Gastroesophageal sphincter (tissue), 4 donors: Measurements from ENCODE around the gene NPRL2. TPM values are rescaled to one million over a fixed set of nuclear protein-coding genes. Genes with fewer than 3 reads are reported as not detected.

Experiments
- ATAC-seq: fragments of 150-250 bp; one replicate; pipeline ENCODE4 v1.9.1; 2016; ENCODE audit warnings: mild to moderate bottlenecking, moderate library complexity
- H3K27ac ChIP-seq, 4 donors: fragments of 200-600 bp; sonication (generic) in 3 of 4; 1 replicate in 3 of 4; 2 replicates in 1 of 4; pipeline ENCODE4 v1.5.1; 2016 to 2019
- H3K27me3 ChIP-seq: fragments of 200-600 bp; sonication (generic); one replicate; pipeline ENCODE4 v1.5.1; 2019
- H3K36me3 ChIP-seq, 2 donors: fragments of 200-600 bp; sonication (generic); one replicate each; pipeline ENCODE4 v1.5.1; 2019; ENCODE audit warnings: control low read depth in 1 of 2
- H3K4me1 ChIP-seq, 3 donors: fragments of 200-600 bp; sonication (generic); 1 replicate in 2 of 3; 2 replicates in 1 of 3; pipeline ENCODE4 v1.5.1; 2016 to 2019; ENCODE audit warnings: control low read depth in 2 of 3
- H3K4me3 ChIP-seq, 2 donors: fragments of 200-600 bp; sonication (generic); one replicate each; pipeline ENCODE4 v1.5.1; 2019; ENCODE audit warnings: mild to moderate bottlenecking in 1 of 2, moderate library complexity in 1 of 2
- H3K9me3 ChIP-seq, 3 donors: fragments of 200-600 bp; sonication (generic); one replicate each; pipeline ENCODE4 v1.5.1; 2017 to 2019; ENCODE audit warnings: control low read depth in 2 of 3
- EP300 ChIP-seq: sonication (generic); formaldehyde crosslinking; IDR thresholded peaks from one replicate; pipeline ENCODE4 v1.6.1; 2017; ENCODE audit warnings: antibody characterized with exemption, mild to moderate bottlenecking
- POLR2A ChIP-seq, 2 donors: fragments of 450-650 bp; IDR thresholded peaks; one replicate each; pipeline ENCODE4 v1.6.1; 2017; ENCODE audit warnings: antibody characterized with exemption in 2 of 2, mild to moderate bottlenecking in 2 of 2, moderate library complexity in 1 of 2
- POLR2AphosphoS5 ChIP-seq: sonication (generic); formaldehyde crosslinking; IDR thresholded peaks from one replicate; pipeline ENCODE4 v1.6.1; 2017; ENCODE audit warnings: antibody characterized with exemption
- WGBS, 2 donors: methylation state at CpG; one replicate each; pipeline ENCODE4 v1.1.5; 2018; ENCODE audit warnings: low coverage in 1 of 2; 5-methylcytosine and 5-hydroxymethylcytosine counted together
- total RNA-seq, 4 donors: library from RNA; depleted of rRNA; stranded (reverse); fragments of >200 nt; gene quantifications; one replicate each; pipeline ENCODE4 v1.1.0, GENCODE V29; 2016
- TF ChIP-seq, protein P1 (sequence below), 4 experiments: fragments of 200-600 bp in 2 of 4; fragments of 450-650 bp in 2 of 4; sonication (generic) in 1 of 4; IDR thresholded peaks; one replicate each; pipeline ENCODE4 v1.5.1; 2017 to 2019; ENCODE audit warnings: antibody characterized with exemption in 4 of 4, mild to moderate bottlenecking in 2 of 4, moderate library complexity in 2 of 4

NPRL2 gene
- total RNA-seq, 4 donors from 2014 or later: 14.0 to 26.6 (median 19.5) TPM

DNA sequence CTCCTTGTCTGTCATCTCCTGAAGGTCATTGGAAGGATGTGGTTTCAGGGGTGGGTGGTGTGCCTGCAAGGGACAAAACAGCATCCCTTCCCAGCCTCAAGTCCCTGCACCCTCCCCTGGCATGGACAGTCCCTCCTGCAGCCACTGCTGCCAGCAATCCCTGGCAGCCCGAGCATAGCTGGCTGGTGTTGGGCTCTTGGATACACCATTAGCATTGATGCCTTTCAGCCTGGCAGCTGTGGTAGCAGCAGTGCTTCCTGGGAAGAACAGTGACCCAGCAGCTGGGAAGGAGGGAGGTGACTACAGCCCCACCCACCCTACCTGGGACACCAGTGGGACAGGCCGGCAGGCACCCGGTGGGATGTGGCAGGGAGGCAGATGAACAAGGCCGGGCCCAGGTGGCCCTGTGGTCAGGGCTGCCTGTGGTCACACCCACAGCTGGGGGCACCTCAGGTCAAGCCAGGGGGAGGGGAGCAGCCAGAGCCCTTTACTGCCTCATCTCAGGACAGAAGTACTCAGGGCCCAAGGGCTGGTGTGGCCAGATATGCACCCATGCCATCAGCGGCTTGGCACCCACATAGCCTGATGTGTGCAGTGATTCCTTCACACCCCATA lies 41.6 kb upstream of the NPRL2 start:
- WGBS, 2 donors: no CpG with 5 or more reads among the region's 5 CpGs
- H3K4me1 ChIP-seq: peaks cover 0 to 9% (median 0%) of the 10 kb centered on the region in 3 donors
- no peak for TF ChIP-seq EP300
- TF ChIP-seq, protein P1, sequence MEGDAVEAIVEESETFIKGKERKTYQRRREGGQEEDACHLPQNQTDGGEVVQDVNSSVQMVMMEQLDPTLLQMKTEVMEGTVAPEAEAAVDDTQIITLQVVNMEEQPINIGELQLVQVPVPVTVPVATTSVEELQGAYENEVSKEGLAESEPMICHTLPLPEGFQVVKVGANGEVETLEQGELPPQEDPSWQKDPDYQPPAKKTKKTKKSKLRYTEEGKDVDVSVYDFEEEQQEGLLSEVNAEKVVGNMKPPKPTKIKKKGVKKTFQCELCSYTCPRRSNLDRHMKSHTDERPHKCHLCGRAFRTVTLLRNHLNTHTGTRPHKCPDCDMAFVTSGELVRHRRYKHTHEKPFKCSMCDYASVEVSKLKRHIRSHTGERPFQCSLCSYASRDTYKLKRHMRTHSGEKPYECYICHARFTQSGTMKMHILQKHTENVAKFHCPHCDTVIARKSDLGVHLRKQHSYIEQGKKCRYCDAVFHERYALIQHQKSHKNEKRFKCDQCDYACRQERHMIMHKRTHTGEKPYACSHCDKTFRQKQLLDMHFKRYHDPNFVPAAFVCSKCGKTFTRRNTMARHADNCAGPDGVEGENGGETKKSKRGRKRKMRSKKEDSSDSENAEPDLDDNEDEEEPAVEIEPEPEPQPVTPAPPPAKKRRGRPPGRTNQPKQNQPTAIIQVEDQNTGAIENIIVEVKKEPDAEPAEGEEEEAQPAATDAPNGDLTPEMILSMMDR (IDR thresholded peaks at IDR 0.05): no peak
- H3K27me3 ChIP-seq: no peaks in the 10 kb centered on the region
- no peaks in the 10 kb centered on the region for H3K36me3 ChIP-seq
- no peak overlapping the region for H3K27ac ChIP-seq
- no peak for ATAC-seq
- no peaks in the 10 kb centered on the region for H3K9me3 ChIP-seq
- H3K4me3 ChIP-seq: no peak overlapping the region

DNA sequence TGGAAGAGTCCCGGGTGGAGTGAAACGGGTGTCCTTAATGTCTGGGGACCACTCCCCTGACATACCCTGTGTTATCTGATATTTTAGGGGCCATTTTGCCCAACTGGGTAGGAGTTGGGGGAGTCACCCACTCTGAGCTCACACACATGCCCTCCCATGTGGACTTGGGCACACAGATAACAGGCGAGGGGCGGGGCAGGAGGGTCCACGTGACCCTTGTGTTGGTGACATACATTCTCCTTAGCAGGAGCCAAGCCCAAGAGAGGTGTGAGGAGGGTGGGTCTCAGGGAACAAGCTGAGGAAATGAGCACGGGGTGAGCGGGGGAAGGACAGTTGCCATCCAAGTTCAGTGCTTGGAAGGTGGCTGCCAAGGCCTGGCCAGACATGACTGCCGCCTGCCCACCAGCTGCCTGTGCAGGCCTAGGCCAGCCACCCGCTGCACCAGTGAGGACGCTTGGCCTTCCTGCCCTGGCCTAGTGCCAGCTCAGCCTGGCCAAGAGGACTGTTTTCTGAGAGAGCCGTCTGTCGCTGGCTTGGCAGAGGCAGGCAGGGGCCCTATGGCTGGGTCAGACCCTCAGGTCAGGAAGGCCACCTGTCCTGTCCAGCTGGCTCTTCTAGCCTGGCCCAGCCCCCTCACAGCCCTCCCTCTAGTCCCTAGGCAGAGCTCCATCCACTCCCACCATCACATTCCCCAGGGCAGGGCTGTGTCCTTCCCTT lies 40.1 kb upstream of the NPRL2 start:
- no peak for TF ChIP-seq EP300
- TF ChIP-seq, protein P1 (IDR thresholded peaks at IDR 0.05): no peak
- no peak for TF ChIP-seq POLR2A (IDR thresholded peaks at IDR 0.05)
- TF ChIP-seq POLR2AphosphoS5: no peak
- peak; percentile 21 for ATAC-seq
- Histone ChIP-seq H3K4me1 (peaks cover 0 to 9% (median 0%) of the 10 kb centered on the region in 3 donors), H3K27ac (no peak overlapping the region), H3K27me3 (no peaks in the 10 kb centered on the region), H3K9me3 (no peaks in the 10 kb centered on the region), H3K4me3 (no peak overlapping the region), H3K36me3 (no peaks in the 10 kb centered on the region)
- WGBS, 2 donors: 80% methylated on average over 1 of the region's 12 CpGs; no CpG with 5 or more reads in 1 of the 2 donors

DNA sequence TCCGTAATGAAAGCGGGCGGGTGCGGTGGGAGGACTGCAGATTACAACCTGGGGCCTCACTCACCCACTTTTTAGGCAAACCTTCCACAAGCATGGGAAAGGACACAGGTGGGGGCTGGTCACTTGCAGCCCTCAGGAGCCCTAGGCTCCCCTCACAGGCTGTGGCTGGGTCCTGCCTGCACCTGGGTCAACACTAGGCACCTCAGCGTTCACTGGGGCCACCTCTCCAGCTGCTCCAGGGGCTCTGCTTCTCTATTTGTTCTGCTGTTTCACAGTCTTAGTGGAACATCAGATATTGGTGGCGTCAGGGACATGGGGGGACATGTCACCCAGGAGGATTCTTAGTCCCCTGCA lies 38.8 kb upstream of the NPRL2 start:
- ATAC-seq: no peak
- 79 to 90% methylated on average over 4 to 5 of the region's 6 CpGs for WGBS, 2 donors
- no peaks in the 10 kb centered on the region for H3K36me3 ChIP-seq

DNA sequence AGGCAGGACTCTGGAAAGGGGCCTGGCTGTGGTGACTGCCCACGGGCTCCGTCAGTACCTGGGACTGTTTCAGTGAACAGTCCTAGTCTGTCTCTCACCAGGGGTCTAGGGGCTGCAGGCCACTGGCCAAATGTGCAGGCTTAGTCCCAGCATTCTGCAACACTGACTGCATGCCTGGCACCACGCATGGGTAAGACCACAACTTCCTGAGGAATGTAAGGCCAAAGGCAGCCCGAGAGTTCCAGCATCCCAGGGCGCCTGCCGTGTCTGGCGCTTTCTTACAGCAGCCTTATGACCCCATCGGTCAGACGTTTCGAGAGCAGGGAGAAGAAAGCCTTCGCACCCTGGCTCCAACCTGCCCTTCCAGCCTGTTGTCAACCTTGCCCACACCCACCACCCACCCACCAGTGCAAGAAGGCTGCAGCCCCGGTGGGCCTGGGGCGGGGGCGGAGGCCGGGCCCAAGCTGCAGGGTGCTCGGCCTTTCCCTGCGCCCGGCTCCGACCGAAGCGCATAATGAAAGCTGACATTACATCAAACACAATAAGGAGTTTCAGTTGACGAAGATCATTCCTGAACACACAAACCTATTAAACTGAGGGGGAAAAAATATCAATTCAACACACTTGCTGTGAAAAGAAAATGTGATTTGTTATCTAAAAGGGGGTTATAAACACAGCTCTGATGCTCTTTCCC lies 38.3 kb upstream of the NPRL2 start:
- Histone ChIP-seq H3K36me3 (no peaks in the 10 kb centered on the region), H3K4me1 (peaks cover 0 to 9% (median 0%) of the 10 kb centered on the region in 3 donors), H3K27me3 (no peaks in the 10 kb centered on the region), H3K27ac (no peak overlapping the region), H3K9me3 (no peaks in the 10 kb centered on the region), H3K4me3 (no peak overlapping the region)
- WGBS, 2 donors: 87 to 100% methylated on average over 1 to 4 of the region's 22 CpGs
- ATAC-seq: no peak
- no peak for TF ChIP-seq EP300
- no peak for TF ChIP-seq POLR2A (IDR thresholded peaks at IDR 0.05)
- TF ChIP-seq, protein P1 (IDR thresholded peaks at IDR 0.05): no peak
- no peak for TF ChIP-seq POLR2AphosphoS5

More for the DNA sequence above, 38.8 kb upstream of the NPRL2 start:
- Histone ChIP-seq H3K27me3 (no peaks in the 10 kb centered on the region), H3K4me3 (no peak overlapping the region), H3K27ac (no peak overlapping the region), H3K9me3 (no peaks in the 10 kb centered on the region), H3K4me1 (peaks cover 0 to 9% (median 0%) of the 10 kb centered on the region in 3 donors)
- TF ChIP-seq POLR2A (IDR thresholded peaks at IDR 0.05) (no peak), POLR2AphosphoS5 (no peak), EP300 (no peak)
- TF ChIP-seq, protein P1 (IDR thresholded peaks at IDR 0.05): no peak
